Mucosa of stomach (tissue), 1 donor: ENCODE results near the gene PRODH.
"Not testable (repeated sequence)": the region's sequence is repeated elsewhere in the genome, so short reads cannot be mapped to it uniquely, and the experiment has no call there.

Experiments
- H3K27me3 ChIP-seq: one replicate; pipeline ENCODE4 v1.7.0; 2013; ENCODE audit warnings: mild to moderate bottlenecking, low read length; ENCODE audit not compliant: control insufficient read depth, insufficient read depth
- H3K36me3 ChIP-seq: one replicate; pipeline ENCODE4 v1.7.0; 2013; ENCODE audit warnings: low read length; ENCODE audit not compliant: control insufficient read depth, insufficient read depth
- H3K4me1 ChIP-seq: one replicate; pipeline ENCODE4 v1.7.0; 2013; ENCODE audit warnings: mild to moderate bottlenecking, low read length; ENCODE audit not compliant: control insufficient read depth, insufficient read depth
- H3K4me3 ChIP-seq: one replicate; pipeline ENCODE4 v1.7.0; 2013; ENCODE audit warnings: low read length
- H3K9ac ChIP-seq: one replicate; pipeline ENCODE4 v1.7.0; 2013; ENCODE audit warnings: mild to moderate bottlenecking, low read length, moderate library complexity
- H3K9me3 ChIP-seq: one replicate; pipeline ENCODE4 v1.7.0; 2013; ENCODE audit warnings: mild to moderate bottlenecking, low read length, moderate library complexity; ENCODE audit not compliant: control insufficient read depth
- donor health status: Pancreatic carcinoma.

Gene PRODH

GRCh38 chr22:18964501-18965265 lies 28.6 kb upstream of the PRODH start:
- H3K4me3 ChIP-seq, H3K9ac ChIP-seq, H3K27me3 ChIP-seq, H3K9me3 ChIP-seq, H3K36me3 ChIP-seq, H3K4me1 ChIP-seq: not testable (repeated sequence)

- H3K9me3 ChIP-seq, H3K9ac ChIP-seq, H3K4me1 ChIP-seq: not testable (repeated sequence)
Observed at GRCh38 chr22:18964051-18964450, 28.0 kb upstream of the PRODH start.

GRCh38 chr22:18962308-18962635 lies 26.2 kb upstream of the PRODH start:
- Histone ChIP-seq H3K4me3 (no peak overlapping the region), H3K27me3 (no peaks in the 10 kb centered on the region), H3K36me3 (no peaks in the 10 kb centered on the region), H3K4me1 (no peaks in the 10 kb centered on the region), H3K9me3 (no peaks in the 10 kb centered on the region), H3K9ac (no peak overlapping the region)

More at GRCh38 chr22:18964051-18964450, 28.0 kb upstream of the PRODH start:
- H3K4me3 ChIP-seq, H3K36me3 ChIP-seq, H3K27me3 ChIP-seq: not testable (repeated sequence)

- H3K27me3 ChIP-seq, H3K4me1 ChIP-seq, H3K9ac ChIP-seq, H3K9me3 ChIP-seq, H3K4me3 ChIP-seq, H3K36me3 ChIP-seq: not testable (repeated sequence)
Observed at GRCh38 chr22:18961632-18962307, 25.7 kb upstream of the PRODH start.

GRCh38 chr22:18961201-18961600 lies 25.1 kb upstream of the PRODH start:
- H3K9me3 ChIP-seq, H3K27me3 ChIP-seq, H3K4me1 ChIP-seq, H3K36me3 ChIP-seq, H3K4me3 ChIP-seq, H3K9ac ChIP-seq: not testable (repeated sequence)

- not testable (repeated sequence) for H3K4me1 ChIP-seq, H3K9me3 ChIP-seq, H3K9ac ChIP-seq, H3K36me3 ChIP-seq, H3K4me3 ChIP-seq, H3K27me3 ChIP-seq
Observed at GRCh38 chr22:18960166-18960820, 24.2 kb upstream of the PRODH start.

- not testable (repeated sequence) for H3K4me3 ChIP-seq, H3K27me3 ChIP-seq, H3K9me3 ChIP-seq, H3K9ac ChIP-seq, H3K36me3 ChIP-seq, H3K4me1 ChIP-seq
Observed at GRCh38 chr22:18959741-18960140, 23.6 kb upstream of the PRODH start.

GRCh38 chr22:18959266-18959665 lies 23.2 kb upstream of the PRODH start:
- H3K9me3 ChIP-seq, H3K4me1 ChIP-seq, H3K27me3 ChIP-seq: not testable (repeated sequence)

GRCh38 chr22:18958738-18959137 lies 22.6 kb upstream of the PRODH start:
- not testable (repeated sequence) for H3K9me3 ChIP-seq, H3K9ac ChIP-seq, H3K4me1 ChIP-seq, H3K36me3 ChIP-seq, H3K27me3 ChIP-seq, H3K4me3 ChIP-seq

More at GRCh38 chr22:18959266-18959665, 23.2 kb upstream of the PRODH start:
- H3K4me3 ChIP-seq, H3K36me3 ChIP-seq, H3K9ac ChIP-seq: not testable (repeated sequence)

GRCh38 chr22:18958321-18958705 lies 22.2 kb upstream of the PRODH start:
- not testable (repeated sequence) for H3K4me3 ChIP-seq, H3K27me3 ChIP-seq

GRCh38 chr22:18957621-18958320 lies 21.7 kb upstream of the PRODH start:
- not testable (repeated sequence) for H3K9me3 ChIP-seq, H3K4me3 ChIP-seq, H3K9ac ChIP-seq, H3K27me3 ChIP-seq, H3K36me3 ChIP-seq, H3K4me1 ChIP-seq

More at GRCh38 chr22:18958321-18958705, 22.2 kb upstream of the PRODH start:
- not testable (repeated sequence) for H3K9me3 ChIP-seq, H3K36me3 ChIP-seq, H3K9ac ChIP-seq, H3K4me1 ChIP-seq

- not testable (repeated sequence) for H3K9me3 ChIP-seq, H3K4me1 ChIP-seq, H3K36me3 ChIP-seq, H3K9ac ChIP-seq, H3K4me3 ChIP-seq, H3K27me3 ChIP-seq
Observed at GRCh38 chr22:18956956-18957355, 20.9 kb upstream of the PRODH start.
